Progenitor cell of endocrine pancreas (in vitro differentiated cells): Measurements from ENCODE around the gene CDKN2B-AS1. TPM values are rescaled to one million over a fixed set of nuclear protein-coding genes. Genes with fewer than 3 reads are reported as not detected.
"Not testable (repeated sequence)": the region's sequence is repeated elsewhere in the genome, so short reads cannot be mapped to it uniquely, and the experiment has no call there.

Experiments used
- DNase-seq: peaks from one replicate; pipeline ENCODE4 v3.0.0; 2021; ENCODE audit warnings: low spot score; ENCODE audit not compliant: unreplicated experiment
- H3K27ac Mint-ChIP-seq: 2 replicates; pipeline ENCODE4 v1.8.0; 2021; ENCODE audit warnings: mild to moderate bottlenecking, moderate library complexity, mixed read lengths
- H3K27me3 Mint-ChIP-seq: 2 replicates; pipeline ENCODE4 v1.8.0; 2021; ENCODE audit warnings: mixed read lengths
- H3K36me3 Mint-ChIP-seq: 2 replicates; pipeline ENCODE4 v1.8.0; 2022; ENCODE audit warnings: mixed read lengths; ENCODE audit not compliant: insufficient read depth
- H3K4me1 Mint-ChIP-seq: 2 replicates; pipeline ENCODE4 v1.8.0; 2021; ENCODE audit warnings: low read depth, mixed read lengths
- H3K4me3 Mint-ChIP-seq: 2 replicates; pipeline ENCODE4 v1.8.0; 2021; ENCODE audit warnings: low read depth, mild to moderate bottlenecking, moderate library complexity, mixed read lengths
- H3K9me3 Mint-ChIP-seq: 2 replicates; pipeline ENCODE4 v1.8.0; 2021; ENCODE audit warnings: low read depth, mixed read lengths
- CTCF ChIP-seq: fragments of 200-600 bp; sonication (generic); IDR thresholded peaks from one replicate; pipeline ENCODE4 v1.5.0; 2021; ENCODE audit warnings: antibody characterized with exemption, mild to moderate bottlenecking; ENCODE audit not compliant: unreplicated experiment
- total RNA-seq: library from RNA; stranded (reverse); gene quantifications from 2 replicates; pipeline ENCODE4 v1.2.1, GENCODE V29; 2021

Gene CDKN2B-AS1
- total RNA-seq, 1 donor from 2014 or later, result not detected

DNA sequence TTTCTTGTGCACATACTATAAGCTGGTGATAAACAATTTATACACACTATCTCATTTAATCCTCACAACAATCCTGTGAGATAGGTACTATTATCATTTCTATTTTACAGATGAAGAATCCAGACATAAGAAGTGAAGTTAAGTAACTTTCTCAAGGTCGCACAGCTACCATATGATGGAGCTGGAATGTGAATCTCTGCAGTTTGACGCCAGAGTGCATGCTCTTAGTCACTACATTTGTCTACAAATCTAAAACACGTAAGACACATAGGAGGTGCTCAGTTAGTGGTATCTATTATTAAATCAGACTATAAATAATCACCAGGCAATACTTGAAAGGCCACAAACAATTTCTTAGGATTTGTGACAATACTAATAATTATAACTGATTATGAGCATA lies 59.5 kb downstream of the CDKN2B-AS1 start:
- H3K27me3 Mint-ChIP-seq, result no peaks in the 10 kb centered on the region
- no peak overlapping the region for H3K27ac Mint-ChIP-seq
- no peaks in the 10 kb centered on the region for H3K9me3 Mint-ChIP-seq
- H3K36me3 Mint-ChIP-seq, result no peaks in the 10 kb centered on the region
- DNase-seq, result no peak
- no peaks in the 10 kb centered on the region for H3K4me1 Mint-ChIP-seq
- no peak overlapping the region for H3K4me3 Mint-ChIP-seq
- no peak for TF ChIP-seq CTCF

GRCh38 chr9:22054529-22054928 lies 59.9 kb downstream of the CDKN2B-AS1 start:
- Mint-ChIP-seq H3K27ac (no peak overlapping the region), H3K4me1 (no peaks in the 10 kb centered on the region), H3K4me3 (no peak overlapping the region), H3K27me3 (no peaks in the 10 kb centered on the region), H3K9me3 (no peaks in the 10 kb centered on the region), H3K36me3 (no peaks in the 10 kb centered on the region)
- no peak for TF ChIP-seq CTCF
- no peak for DNase-seq

DNA sequence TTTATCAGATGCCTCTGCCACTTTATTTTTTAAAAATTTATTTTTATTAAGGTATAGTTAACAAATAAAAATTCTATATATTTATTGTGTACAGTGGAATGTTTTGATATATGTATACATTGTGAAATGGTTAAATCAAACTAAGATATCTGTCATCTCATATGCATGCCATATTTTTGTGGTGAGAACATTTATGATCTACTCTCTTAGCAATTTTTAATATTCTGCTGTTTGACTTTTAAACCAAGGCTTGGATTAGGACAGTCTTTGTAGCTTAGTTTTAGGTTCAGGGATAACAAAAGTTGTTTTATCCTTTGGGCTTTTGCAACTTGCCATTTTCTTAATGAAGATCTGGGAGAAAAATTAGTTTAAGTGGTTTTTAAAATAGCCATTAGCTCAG lies 60.5 kb downstream of the CDKN2B-AS1 start:
- Mint-ChIP-seq H3K27ac (no peak overlapping the region), H3K9me3 (no peaks in the 10 kb centered on the region), H3K4me3 (no peak overlapping the region), H3K4me1 (no peaks in the 10 kb centered on the region), H3K27me3 (no peaks in the 10 kb centered on the region), H3K36me3 (no peaks in the 10 kb centered on the region)
- DNase-seq, result no peak
- TF ChIP-seq CTCF, result no peak

- no peak for TF ChIP-seq CTCF
- H3K4me1 Mint-ChIP-seq, result no peaks in the 10 kb centered on the region
- no peaks in the 10 kb centered on the region for H3K9me3 Mint-ChIP-seq
- no peaks in the 10 kb centered on the region for H3K27me3 Mint-ChIP-seq
- H3K4me3 Mint-ChIP-seq, result no peak overlapping the region
- H3K27ac Mint-ChIP-seq, result no peak overlapping the region
- DNase-seq, result no peak
- H3K36me3 Mint-ChIP-seq, result no peaks in the 10 kb centered on the region
Measured at GRCh38 chr9:22056402-22056801, 61.8 kb downstream of the CDKN2B-AS1 start.

GRCh38 chr9:22057972-22058371 lies 63.4 kb downstream of the CDKN2B-AS1 start:
- H3K4me1 Mint-ChIP-seq, H3K27me3 Mint-ChIP-seq, H3K27ac Mint-ChIP-seq, H3K9me3 Mint-ChIP-seq, H3K36me3 Mint-ChIP-seq, H3K4me3 Mint-ChIP-seq, DNase-seq: not testable (repeated sequence)

DNA sequence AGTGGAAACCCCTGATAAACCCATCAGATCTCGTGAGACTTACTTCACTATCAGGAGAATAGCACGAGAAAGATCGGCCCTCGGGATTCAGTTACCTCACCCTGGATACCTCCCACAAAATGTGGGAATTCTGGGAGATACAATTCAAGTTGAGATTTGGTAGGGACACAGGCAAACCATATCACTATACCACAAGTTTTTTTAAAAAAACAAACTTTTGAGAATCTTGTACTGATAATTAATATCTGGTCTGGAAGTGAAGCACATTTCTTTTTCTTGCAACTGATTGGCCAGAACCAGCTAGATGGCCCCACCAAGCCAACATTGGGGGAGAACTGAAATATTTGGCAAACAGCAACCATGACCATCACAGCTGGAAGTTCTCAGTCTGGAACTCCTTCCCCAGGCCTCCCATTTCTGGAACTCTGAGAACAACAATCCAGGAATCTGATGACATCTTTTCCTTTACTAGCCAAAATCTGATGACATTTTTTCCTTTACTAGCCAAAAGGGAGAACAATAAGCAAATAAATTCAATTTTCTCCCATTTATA lies 66.3 kb downstream of the CDKN2B-AS1 start:
- Mint-ChIP-seq H3K27ac (no peak overlapping the region), H3K9me3 (no peaks in the 10 kb centered on the region), H3K4me1 (no peaks in the 10 kb centered on the region), H3K4me3 (no peak overlapping the region), H3K27me3 (peaks cover 6% of the 10 kb centered on the region), H3K36me3 (no peaks in the 10 kb centered on the region)
- no peak for DNase-seq
- no peak for TF ChIP-seq CTCF
